ENCODE measurements around the gene WDR59.
A peak's percentile ranks its signal among the peaks of the same experiment; 100 is the strongest.

WDR59 gene

GRCh38 chr16:74896389-74897370, 88.2 kb downstream of the WDR59 start:
- TF ChIP-seq ZNF121 (tag by site-specific recombination; IDR thresholded peaks at IDR 0.05) (0 out of 2 replicates have a peak, but pooled peaks have one; percentile 38), MEIS1 (CRISPR knock-in tag; IDR thresholded peaks at IDR 0.05; ENCODE audit: borderline replicate concordance) (no peak)
- Histone ChIP-seq H3K9me3 (ENCODE audit: control insufficient read depth, insufficient read depth, low read depth, low read length) (no peaks in the 10 kb centered on the region), H3K27ac (ENCODE audit: extremely low read depth, low read depth, low read length) (no peak overlapping the region), H3K36me3 (ENCODE audit: control insufficient read depth in 2 of 2, insufficient read depth in 1 of 2, low read length in 2 of 2) (peaks cover 2 to 63% of the 10 kb centered on the region in 2 experiments; a peak in 2 of 3 replicates), H3K4me1 (ENCODE audit: control insufficient read depth, insufficient read depth, low read length) (no peaks in the 10 kb centered on the region), H3K4me3 (ENCODE audit: low read depth, low read length) (no peak overlapping the region)
- CTCF ChIA-PET, result interaction anchor here (0.6 to 0.7 kb wide), 3 partner anchors 10 to 396 kb away, joined by 3 read pairs; no protein-coding TSS in a partner anchor
- POLR2A ChIA-PET, result no interaction called here

- no peaks in the 10 kb centered on the region for H3K4me1 ChIP-seq (ENCODE audit: control insufficient read depth, insufficient read depth, low read length)
- H3K9me3 ChIP-seq (ENCODE audit: control insufficient read depth, insufficient read depth, low read depth, low read length), result no peaks in the 10 kb centered on the region
- H3K27ac ChIP-seq (ENCODE audit: extremely low read depth, low read depth, low read length), result no peak overlapping the region
- no peak overlapping the region for H3K4me3 ChIP-seq (ENCODE audit: low read depth, low read length)
- no peak for TF ChIP-seq ZNF560 (tag by site-specific recombination; IDR thresholded peaks at IDR 0.05; ENCODE audit: borderline replicate concordance)
- no peak for TF ChIP-seq RBAK (tag by site-specific recombination; IDR thresholded peaks at IDR 0.05)
- TF ChIP-seq ZNF510 (tag by site-specific recombination; IDR thresholded peaks at IDR 0.05; ENCODE audit: insufficient replicate concordance), result no peak
- TF ChIP-seq ZNF366 (tag by site-specific recombination; conservative IDR thresholded peaks at IDR 0.05), result no peak
- TF ChIP-seq, protein P1, sequence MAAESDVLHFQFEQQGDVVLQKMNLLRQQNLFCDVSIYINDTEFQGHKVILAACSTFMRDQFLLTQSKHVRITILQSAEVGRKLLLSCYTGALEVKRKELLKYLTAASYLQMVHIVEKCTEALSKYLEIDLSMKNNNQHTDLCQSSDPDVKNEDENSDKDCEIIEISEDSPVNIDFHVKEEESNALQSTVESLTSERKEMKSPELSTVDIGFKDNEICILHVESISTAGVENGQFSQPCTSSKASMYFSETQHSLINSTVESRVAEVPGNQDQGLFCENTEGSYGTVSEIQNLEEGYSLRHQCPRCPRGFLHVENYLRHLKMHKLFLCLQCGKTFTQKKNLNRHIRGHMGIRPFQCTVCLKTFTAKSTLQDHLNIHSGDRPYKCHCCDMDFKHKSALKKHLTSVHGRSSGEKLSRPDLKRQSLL (tag by site-specific recombination; IDR thresholded peaks at IDR 0.05), result no peak
- no peak for TF ChIP-seq OVOL3 (tag by site-specific recombination; IDR thresholded peaks at IDR 0.05)
- no peak for TF ChIP-seq ZNF610 (tag by site-specific recombination; IDR thresholded peaks at IDR 0.05; ENCODE audit: borderline replicate concordance)
- no peak for TF ChIP-seq ZNF26 (tag by site-specific recombination; IDR thresholded peaks at IDR 0.05)
- no peak for TF ChIP-seq ZNF2 (tag by site-specific recombination; IDR thresholded peaks at IDR 0.05)
- no peak for TF ChIP-seq ZNF19 (tag by site-specific recombination; IDR thresholded peaks at IDR 0.05; ENCODE audit: low read depth)
- TF ChIP-seq HOXC10 (CRISPR knock-in tag; IDR thresholded peaks at IDR 0.05), result no peak
- no peak for TF ChIP-seq ZNF785 (tag by site-specific recombination; IDR thresholded peaks at IDR 0.05)
- TF ChIP-seq TRIM28 (IDR thresholded peaks at IDR 0.05; ENCODE audit: borderline replicate concordance, low read length), result no peak
- TF ChIP-seq GFI1B (tag by site-specific recombination; IDR thresholded peaks at IDR 0.05), result no peak
- TF ChIP-seq, protein P2, sequence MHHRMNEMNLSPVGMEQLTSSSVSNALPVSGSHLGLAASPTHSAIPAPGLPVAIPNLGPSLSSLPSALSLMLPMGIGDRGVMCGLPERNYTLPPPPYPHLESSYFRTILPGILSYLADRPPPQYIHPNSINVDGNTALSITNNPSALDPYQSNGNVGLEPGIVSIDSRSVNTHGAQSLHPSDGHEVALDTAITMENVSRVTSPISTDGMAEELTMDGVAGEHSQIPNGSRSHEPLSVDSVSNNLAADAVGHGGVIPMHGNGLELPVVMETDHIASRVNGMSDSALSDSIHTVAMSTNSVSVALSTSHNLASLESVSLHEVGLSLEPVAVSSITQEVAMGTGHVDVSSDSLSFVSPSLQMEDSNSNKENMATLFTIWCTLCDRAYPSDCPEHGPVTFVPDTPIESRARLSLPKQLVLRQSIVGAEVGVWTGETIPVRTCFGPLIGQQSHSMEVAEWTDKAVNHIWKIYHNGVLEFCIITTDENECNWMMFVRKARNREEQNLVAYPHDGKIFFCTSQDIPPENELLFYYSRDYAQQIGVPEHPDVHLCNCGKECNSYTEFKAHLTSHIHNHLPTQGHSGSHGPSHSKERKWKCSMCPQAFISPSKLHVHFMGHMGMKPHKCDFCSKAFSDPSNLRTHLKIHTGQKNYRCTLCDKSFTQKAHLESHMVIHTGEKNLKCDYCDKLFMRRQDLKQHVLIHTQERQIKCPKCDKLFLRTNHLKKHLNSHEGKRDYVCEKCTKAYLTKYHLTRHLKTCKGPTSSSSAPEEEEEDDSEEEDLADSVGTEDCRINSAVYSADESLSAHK (tag by site-specific recombination; IDR thresholded peaks at IDR 0.05), result no peak
- ChIA-PET POLR2A (no interaction called here), CTCF (interaction anchor here (1.1 kb wide), 1 partner anchor 31 kb away, joined by 3 read pairs; no protein-coding TSS in a partner anchor)
- peaks cover 4 to 65% of the 10 kb centered on the region in 2 experiments; a peak in 2 of 3 replicates for H3K36me3 ChIP-seq (ENCODE audit: control insufficient read depth in 2 of 2, insufficient read depth in 1 of 2, low read length in 2 of 2)
These were observed 91.4 kb downstream of the WDR59 start for GRCh38 chr16:74893541-74893940.

Data from HEK293 (cell line).